ENCODE measurements around the gene LTF.

Gene LTF

GRCh38 chr3:46500656-46501635 lies 36.2 kb upstream of the LTF start:
- DNase-seq (ENCODE audit: low read depth in 1 of 2, low spot score in 1 of 2), result no peak
- Histone ChIP-seq H3K27ac (replicated peaks) (no peak overlapping the region), H3K4me3 (replicated peaks; ENCODE audit: insufficient read depth, low read length) (no peak overlapping the region), H3K27me3 (ENCODE audit: insufficient read depth, poor library complexity, severe bottlenecking) (no peaks in the 10 kb centered on the region)
- TF ChIP-seq REST (IDR thresholded peaks at IDR 0.05; ENCODE audit: insufficient replicate concordance, low read depth) (no peak), GABPA (IDR thresholded peaks at IDR 0.05; ENCODE audit: low read depth) (no peak), SPI1 (IDR thresholded peaks at IDR 0.05; ENCODE audit: borderline replicate concordance, low read depth) (no peak), POLR2AphosphoS5 (IDR thresholded peaks at IDR 0.05; ENCODE audit: low read depth) (no peak), CTCF (IDR thresholded peaks at IDR 0.05; ENCODE audit: insufficient read depth, low read length) (no peak)

- no peak overlapping the region for H3K4me3 ChIP-seq (replicated peaks; ENCODE audit: insufficient read depth, low read length)
- no peak overlapping the region for H3K27ac ChIP-seq (replicated peaks)
- no peaks in the 10 kb centered on the region for H3K27me3 ChIP-seq (ENCODE audit: insufficient read depth, poor library complexity, severe bottlenecking)
- TF ChIP-seq SPI1 (IDR thresholded peaks at IDR 0.05; ENCODE audit: borderline replicate concordance, low read depth) (no peak), CTCF (IDR thresholded peaks at IDR 0.05; ENCODE audit: insufficient read depth, low read length) (no peak), REST (IDR thresholded peaks at IDR 0.05; ENCODE audit: insufficient replicate concordance, low read depth) (no peak), GABPA (IDR thresholded peaks at IDR 0.05; ENCODE audit: low read depth) (no peak), POLR2AphosphoS5 (IDR thresholded peaks at IDR 0.05; ENCODE audit: low read depth) (no peak)
- no peak for DNase-seq (ENCODE audit: low read depth in 1 of 2, low spot score in 1 of 2)
Observed at GRCh38 chr3:46498916-46499519, 34.3 kb upstream of the LTF start.

- H3K4me3 ChIP-seq (replicated peaks; ENCODE audit: insufficient read depth, low read length), result no peak within 1 kb of the TSS
- no peak within 1 kb of the TSS for H3K27ac ChIP-seq (replicated peaks)
- DNase-seq (ENCODE audit: low read depth in 1 of 2, low spot score in 1 of 2), result no peak
- H3K27me3 ChIP-seq (ENCODE audit: insufficient read depth, poor library complexity, severe bottlenecking), result no peaks in the 10 kb centered on the region
- TF ChIP-seq POLR2AphosphoS5 (IDR thresholded peaks at IDR 0.05; ENCODE audit: low read depth) (no peak), CTCF (IDR thresholded peaks at IDR 0.05; ENCODE audit: insufficient read depth, low read length) (no peak)
Observed at GRCh38 chr3:46497556-46498265, 33.0 kb upstream of the LTF start, which contains the start of gene RTP3. Gene RTP3, plus strand, starts transcription at chr3:46497976. Its CDS starts 87 bp downstream, at chr3:46498063.

Measured in HL-60 (cell line).